Testis (tissue), 3 donors: Measurements from ENCODE around the gene ZNF76. TPM values are rescaled to one million over a fixed set of nuclear protein-coding genes. Genes with fewer than 3 reads are reported as not detected.

Experiments used
- DNase-seq: peaks from one replicate; pipeline ENCODE4 v3.0.0-alpha.2; 2019
- H3K27ac ChIP-seq, 2 donors: fragments of 200-600 bp; sonication (generic); one replicate each; pipeline ENCODE4 v1.5.1; 2019
- H3K27me3 ChIP-seq: fragments of 200-600 bp; sonication (generic); one replicate; pipeline ENCODE4 v1.5.1; 2019
- H3K36me3 ChIP-seq: fragments of 200-600 bp; sonication (generic); one replicate; pipeline ENCODE4 v1.5.1; 2017; ENCODE audit warnings: low read depth; ENCODE audit errors: missing control alignments
- H3K4me1 ChIP-seq: fragments of 200-600 bp; sonication (generic); one replicate; pipeline ENCODE4 v1.5.1; 2019
- H3K4me3 ChIP-seq, 2 donors: fragments of 200-600 bp; sonication (generic); one replicate each; pipeline ENCODE4 v1.5.1; 2017 to 2019
- H3K9me3 ChIP-seq: fragments of 200-600 bp; sonication (generic); one replicate; pipeline ENCODE4 v1.5.1; 2017
- CTCF ChIP-seq, 3 experiments: fragments of 450-650 bp in 2 of 3; fragments of 200-600 bp in 1 of 3; sonication (generic) in 1 of 3; IDR thresholded peaks; one replicate each; pipeline ENCODE4 v1.5.1; 2016 to 2019; ENCODE audit warnings: antibody characterized with exemption in 3 of 3, mild to moderate bottlenecking in 2 of 3, moderate library complexity in 1 of 3
- POLR2A ChIP-seq: fragments of 450-650 bp; IDR thresholded peaks from one replicate; pipeline ENCODE4 v1.6.1; 2017; ENCODE audit warnings: antibody characterized with exemption, mild to moderate bottlenecking, moderate library complexity
- WGBS, 2 donors: methylation state at CpG; one replicate each; pipeline ENCODE4 v1.1.5; 2018; 5-methylcytosine and 5-hydroxymethylcytosine counted together
- intact Hi-C: fragments of 100-400 bp; cut with DNase I; formaldehyde crosslinking; loops from one replicate; pipeline ENCODE4 v1.15.1; 2023; ENCODE audit warnings: low total_unique reads
- polyA plus RNA-seq: library from polyadenylated mRNA; stranded (reverse); fragments of 350-450 nt; fragmentation: Illumina TruSeq; extraction: RNeasy Lipid Tissue Mini Kit (QIAGEN cat#74804); gene quantifications from one replicate; pipeline ENCODE4 v1.2.3, GENCODE V29; 2014; ENCODE audit warnings: low read depth, low replicate concordance; ENCODE audit not compliant: insufficient read depth
- total RNA-seq, 2 donors: library from RNA; depleted of rRNA; stranded (reverse); fragments of >200 nt; gene quantifications; one replicate each; pipeline ENCODE4 v1.2.3, GENCODE V29; 2016

Gene ZNF76
- total and polyA plus RNA-seq, 3 donors from 2014 or later: 76.9 to 97.3 (median 81.3) TPM

GRCh38 chr6:35311390-35312075, 52.0 kb downstream of the ZNF76 start:
- Histone ChIP-seq H3K27ac (no peak overlapping the region), H3K27me3 (no peaks in the 10 kb centered on the region), H3K36me3 (no peaks in the 10 kb centered on the region), H3K4me1 (no peaks in the 10 kb centered on the region), H3K9me3 (no peaks in the 10 kb centered on the region), H3K4me3 (no peak overlapping the region)
- TF ChIP-seq CTCF (IDR thresholded peaks at IDR 0.05) (no peak), POLR2A (no peak)
- no peak for DNase-seq
- intact Hi-C loops: no loop called here
- WGBS, 2 donors: 75 to 84% methylated on average over 5 to 6 of the region's 6 CpGs

- intact Hi-C loops: no loop called here
- Histone ChIP-seq H3K27ac (no peak overlapping the region), H3K9me3 (no peaks in the 10 kb centered on the region), H3K27me3 (no peaks in the 10 kb centered on the region), H3K4me1 (no peaks in the 10 kb centered on the region), H3K4me3 (no peak overlapping the region), H3K36me3 (no peaks in the 10 kb centered on the region)
- TF ChIP-seq POLR2A: no peak
- TF ChIP-seq CTCF (IDR thresholded peaks at IDR 0.05): no peak
- no peak for DNase-seq
- WGBS, 2 donors: 85 to 92% methylated on average over 12 to 19 of the region's 19 CpGs
These were observed 52.7 kb downstream of the ZNF76 start for GRCh38 chr6:35312076-35312800.

DNA sequence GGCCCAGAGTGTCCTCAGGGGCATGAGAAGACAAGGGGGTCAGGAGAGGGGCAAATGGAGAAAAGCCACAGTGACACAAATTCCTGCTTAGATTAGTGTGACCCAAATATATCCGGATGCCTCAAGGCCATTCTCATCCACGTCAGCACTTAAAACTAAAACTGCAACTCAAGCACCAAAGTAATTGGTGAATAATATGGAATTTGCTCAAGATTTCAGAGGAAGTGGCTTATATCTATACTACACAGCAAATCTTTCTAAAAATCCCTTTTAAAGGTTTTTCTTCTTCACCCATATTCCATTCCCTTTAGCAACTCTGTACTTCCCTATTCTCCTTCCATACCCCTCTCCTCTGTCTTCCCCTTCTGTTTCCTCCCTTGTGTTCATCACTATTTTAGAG, 53.3 kb downstream of the ZNF76 start:
- 26 to 32% methylated on average over 2 of the region's 2 CpGs for WGBS, 2 donors

GRCh38 chr6:35317483-35318195, 58.1 kb downstream of the ZNF76 start:
- intact Hi-C loops: no loop called here
- no peak overlapping the region for H3K27ac ChIP-seq
- DNase-seq: peak; percentile 44
- H3K4me3 ChIP-seq: peak overlapping the region; percentile 43 to 59
- 29 to 34% methylated on average over 23 to 28 of the region's 28 CpGs for WGBS, 2 donors
- peaks cover 5% of the 10 kb centered on the region for H3K4me1 ChIP-seq
- H3K9me3 ChIP-seq: no peaks in the 10 kb centered on the region
- no peak for TF ChIP-seq POLR2A
- TF ChIP-seq CTCF (IDR thresholded peaks at IDR 0.05): no peak
- no peaks in the 10 kb centered on the region for H3K27me3 ChIP-seq
- H3K36me3 ChIP-seq: no peaks in the 10 kb centered on the region

More for the DNA sequence above, 53.3 kb downstream of the ZNF76 start:
- Histone ChIP-seq H3K4me1 (no peaks in the 10 kb centered on the region), H3K4me3 (no peak overlapping the region), H3K27me3 (no peaks in the 10 kb centered on the region), H3K36me3 (no peaks in the 10 kb centered on the region), H3K9me3 (no peaks in the 10 kb centered on the region), H3K27ac (no peak overlapping the region)
- intact Hi-C loops: no loop called here
- no peak for DNase-seq
- TF ChIP-seq CTCF (IDR thresholded peaks at IDR 0.05) (no peak), POLR2A (no peak)
